Colonic mucosa (tissue), 4 donors: ENCODE measurements around the gene PSME3. TPM values are rescaled to one million over a fixed set of nuclear protein-coding genes. Genes with fewer than 3 reads are reported as not detected.
"Not testable (repeated sequence)": the region's sequence is repeated elsewhere in the genome, so short reads cannot be mapped to it uniquely, and the experiment has no call there.

Experiments
- DNase-seq: peaks from one replicate; pipeline ENCODE4 v3.0.0-alpha.2; 2020
- H3K27ac ChIP-seq: fragments of 200-600 bp; one replicate; pipeline ENCODE4 v1.8.0; 2021
- H3K27me3 ChIP-seq: fragments of 200-600 bp; one replicate; pipeline ENCODE4 v1.8.0; 2021
- H3K36me3 ChIP-seq: fragments of 200-600 bp; one replicate; pipeline ENCODE4 v1.8.0; 2021
- H3K4me1 ChIP-seq: fragments of 200-600 bp; one replicate; pipeline ENCODE4 v1.8.0; 2021; ENCODE audit warnings: mild to moderate bottlenecking
- H3K4me3 ChIP-seq: fragments of 200-600 bp; one replicate; pipeline ENCODE4 v1.8.0; 2021
- H3K9ac ChIP-seq, 2 donors: one replicate each; pipeline ENCODE4 v1.7.0; 2013; ENCODE audit warnings: control low read depth in 2 of 2, low read depth in 2 of 2, low read length in 2 of 2
- H3K9me3 ChIP-seq: fragments of 200-600 bp; one replicate; pipeline ENCODE4 v1.8.0; 2021
- intact Hi-C: fragments of 100-400 bp; cut with DNase I; formaldehyde crosslinking; loops from one replicate; pipeline ENCODE4 v1.14.1; 2022
- total RNA-seq, 2 donors: library from RNA; stranded (reverse); fragmentation: NEBNext Ultra II Directional in 1 of 2; extraction: Animal tissue kit (Norgen Biotek cat#: 25700) in 1 of 2; gene quantifications; one replicate each; pipeline ENCODE4 v1.2.1, GENCODE V29; 2021
- TF ChIP-seq, protein P1 (sequence below): fragments of 200-600 bp; IDR thresholded peaks from one replicate; pipeline ENCODE4 v1.8.0; 2022; ENCODE audit warnings: antibody characterized with exemption, mild to moderate bottlenecking
- donor health status: healthy.
- donor health status: DM: no; HTN: no; CAD: no.
- donor health status: DM: no; HTN: no; CAD: no.

The PSME3 gene
- total RNA-seq, 2 donors from 2014 or later: 86.4 to 163 TPM

GRCh38 chr17:42848093-42848492 lies 14.9 kb downstream of the PSME3 start:
- Histone ChIP-seq H3K27ac (no peak overlapping the region), H3K36me3 (peaks cover 10% of the 10 kb centered on the region), H3K9ac (no peak overlapping the region), H3K4me3 (no peak overlapping the region), H3K27me3 (no peaks in the 10 kb centered on the region), H3K4me1 (no peaks in the 10 kb centered on the region), H3K9me3 (no peaks in the 10 kb centered on the region)
- intact Hi-C loops: no loop called here
- no peak for DNase-seq
- TF ChIP-seq, protein P1, sequence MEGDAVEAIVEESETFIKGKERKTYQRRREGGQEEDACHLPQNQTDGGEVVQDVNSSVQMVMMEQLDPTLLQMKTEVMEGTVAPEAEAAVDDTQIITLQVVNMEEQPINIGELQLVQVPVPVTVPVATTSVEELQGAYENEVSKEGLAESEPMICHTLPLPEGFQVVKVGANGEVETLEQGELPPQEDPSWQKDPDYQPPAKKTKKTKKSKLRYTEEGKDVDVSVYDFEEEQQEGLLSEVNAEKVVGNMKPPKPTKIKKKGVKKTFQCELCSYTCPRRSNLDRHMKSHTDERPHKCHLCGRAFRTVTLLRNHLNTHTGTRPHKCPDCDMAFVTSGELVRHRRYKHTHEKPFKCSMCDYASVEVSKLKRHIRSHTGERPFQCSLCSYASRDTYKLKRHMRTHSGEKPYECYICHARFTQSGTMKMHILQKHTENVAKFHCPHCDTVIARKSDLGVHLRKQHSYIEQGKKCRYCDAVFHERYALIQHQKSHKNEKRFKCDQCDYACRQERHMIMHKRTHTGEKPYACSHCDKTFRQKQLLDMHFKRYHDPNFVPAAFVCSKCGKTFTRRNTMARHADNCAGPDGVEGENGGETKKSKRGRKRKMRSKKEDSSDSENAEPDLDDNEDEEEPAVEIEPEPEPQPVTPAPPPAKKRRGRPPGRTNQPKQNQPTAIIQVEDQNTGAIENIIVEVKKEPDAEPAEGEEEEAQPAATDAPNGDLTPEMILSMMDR: no peak

- Histone ChIP-seq H3K36me3 (peaks cover 10% of the 10 kb centered on the region), H3K9me3 (no peaks in the 10 kb centered on the region), H3K9ac (no peak overlapping the region), H3K27me3 (no peaks in the 10 kb centered on the region), H3K4me1 (no peaks in the 10 kb centered on the region), H3K4me3 (no peak overlapping the region), H3K27ac (no peak overlapping the region)
- TF ChIP-seq, protein P1: no peak
- intact Hi-C loops: no loop called here
- DNase-seq: no peak
These were observed 15.8 kb downstream of the PSME3 start for GRCh38 chr17:42849031-42849430.

DNA sequence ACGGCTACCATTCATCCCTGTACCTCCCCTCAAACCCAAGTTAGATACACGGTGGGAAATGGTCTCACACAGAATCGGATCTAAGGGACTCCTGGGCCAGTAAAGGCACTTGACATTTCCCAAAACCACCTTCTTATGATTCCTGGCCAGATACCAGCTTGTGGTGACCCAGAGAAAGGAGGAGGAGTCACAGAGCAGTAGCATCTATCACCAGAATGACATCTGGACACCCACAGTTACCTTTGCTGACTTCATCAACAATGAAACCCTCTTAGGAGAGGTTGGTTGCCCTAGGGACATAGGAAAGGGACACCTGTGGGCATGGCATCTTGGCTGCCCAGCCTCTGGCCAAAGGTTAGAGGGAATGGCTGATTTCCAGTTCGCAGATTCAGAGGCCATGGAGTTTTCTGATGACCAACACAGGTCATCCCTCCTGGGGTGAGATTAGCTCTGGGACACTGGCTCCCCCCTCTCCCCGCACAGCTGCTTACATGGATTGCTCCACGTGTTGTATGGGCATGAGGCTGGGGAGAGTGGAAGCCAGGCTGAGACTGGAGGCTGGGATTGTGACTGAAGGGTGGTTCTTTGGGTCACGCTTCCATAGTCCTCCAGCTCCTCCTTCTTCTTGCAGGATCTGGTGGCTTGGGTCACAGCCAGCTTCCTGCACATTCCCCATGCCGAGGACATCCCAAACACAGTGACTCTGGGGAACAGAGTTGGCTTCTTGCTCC lies 16.4 kb downstream of the PSME3 start:
- intact Hi-C loops: no loop called here
- DNase-seq: no peak

DNA sequence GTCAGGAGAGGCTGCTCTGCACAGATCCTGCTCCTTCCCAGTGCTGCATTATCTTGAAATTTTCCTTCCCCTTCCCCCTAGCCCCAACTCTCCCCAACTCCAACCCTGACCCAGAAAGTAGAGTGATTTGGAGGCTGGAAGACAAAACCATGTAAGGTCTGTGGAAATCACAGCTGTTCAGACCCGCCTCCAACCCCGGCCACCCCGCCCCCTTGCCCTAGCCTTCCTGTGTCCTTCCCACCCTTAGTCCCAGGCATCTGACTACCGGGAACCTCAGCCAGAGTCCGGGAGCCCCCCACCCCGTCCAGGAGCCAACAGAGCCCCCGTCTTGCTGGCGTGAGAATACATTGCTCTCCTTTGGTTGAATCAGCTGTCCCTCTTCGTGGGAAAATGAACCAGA lies 17.8 kb downstream of the PSME3 start, which contains the start of gene AOC3:
Gene AOC3, plus strand, starts transcription at position 246 of the 400 bp plus-strand sequence. Its CDS starts 145 bp downstream, at position 391.
- no peaks in the 10 kb centered on the region for H3K27me3 ChIP-seq
- no peaks in the 10 kb centered on the region for H3K4me1 ChIP-seq
- intact Hi-C loops: no loop called here
- H3K9ac ChIP-seq: peak within 1 kb of the TSS; percentile 20 to 47
- H3K36me3 ChIP-seq: no peaks in the 10 kb centered on the region
- H3K27ac ChIP-seq: peak within 1 kb of the TSS; percentile 12
- no peaks in the 10 kb centered on the region for H3K9me3 ChIP-seq
- DNase-seq: peak; percentile 33
- no peak within 1 kb of the TSS for H3K4me3 ChIP-seq
- TF ChIP-seq, protein P1: no peak

More for the DNA sequence above, 16.4 kb downstream of the PSME3 start:
- no peak overlapping the region for H3K9ac ChIP-seq
- no peaks in the 10 kb centered on the region for H3K4me1 ChIP-seq
- H3K9me3 ChIP-seq: no peaks in the 10 kb centered on the region
- H3K27me3 ChIP-seq: no peaks in the 10 kb centered on the region
- H3K36me3 ChIP-seq: peaks cover 10% of the 10 kb centered on the region
- H3K27ac ChIP-seq: no peak overlapping the region
- TF ChIP-seq, protein P1: no peak
- H3K4me3 ChIP-seq: no peak overlapping the region

- H3K27me3 ChIP-seq, DNase-seq, H3K4me1 ChIP-seq, H3K36me3 ChIP-seq, H3K27ac ChIP-seq, H3K4me3 ChIP-seq, H3K9me3 ChIP-seq, intact Hi-C loops: not testable (repeated sequence)
- peak overlapping the region; percentile 20 to 47 for H3K9ac ChIP-seq
These were observed 18.4 kb downstream of the PSME3 start for GRCh38 chr17:42851371-42852240.
